Esophagus squamous epithelium (tissue), 5 donors: ENCODE data around the gene PSMD2. TPM values are rescaled to one million over a fixed set of nuclear protein-coding genes. Genes with fewer than 3 reads are reported as not detected.

Experiments used
- DNase-seq: peaks from one replicate; lab custom pipeline; 2025; lab: John Stamatoyannopoulos, UW
- H3K27ac ChIP-seq, 4 donors: fragments of 200-600 bp; sonication (generic); one replicate each; pipeline ENCODE4 v1.5.1; 2016 to 2019; ENCODE audit warnings: mild to moderate bottlenecking in 1 of 4
- H3K27me3 ChIP-seq, 4 donors: fragments of 200-600 bp; sonication (generic); 1 replicate in 3 of 4; 2 replicates in 1 of 4; pipeline versions ENCODE4 v1.5.1 to v1.6.0; 2017 to 2021; ENCODE audit warnings: antibody characterized with exemption in 1 of 4
- H3K36me3 ChIP-seq, 3 donors: fragments of 200-600 bp; sonication (generic); one replicate each; pipeline ENCODE4 v1.5.1; 2016 to 2019
- H3K4me1 ChIP-seq, 3 donors: fragments of 200-600 bp; sonication (generic); one replicate each; pipeline ENCODE4 v1.5.1; 2017 to 2019
- H3K4me3 ChIP-seq, 4 donors: fragments of 200-600 bp; sonication (generic); 1 replicate in 3 of 4; 2 replicates in 1 of 4; pipeline ENCODE4 v1.5.1; 2016 to 2019; ENCODE audit warnings: mild to moderate bottlenecking in 2 of 4, moderate library complexity in 1 of 4
- H3K9me3 ChIP-seq, 3 donors: fragments of 200-600 bp; sonication (generic); one replicate each; pipeline ENCODE4 v1.5.1; 2016 to 2019
- POLR2A ChIP-seq, 4 donors: fragments of 450-650 bp; IDR thresholded peaks; one replicate each; pipeline ENCODE4 v1.6.1; 2017; ENCODE audit warnings: antibody characterized with exemption in 4 of 4, mild to moderate bottlenecking in 4 of 4, moderate library complexity in 3 of 4
- WGBS, 2 donors: methylation state at CpG; one replicate each; pipeline ENCODE4 v1.1.5; 2018; 5-methylcytosine and 5-hydroxymethylcytosine counted together
- intact Hi-C: fragments of 100-400 bp; cut with DNase I; formaldehyde crosslinking; loops from one replicate; pipeline ENCODE4 v1.15.0; 2022
- total RNA-seq, 4 donors: library from RNA; depleted of rRNA; stranded (reverse); fragments of >200 nt; gene quantifications; one replicate each; pipeline ENCODE4 v1.1.0, GENCODE V29; 2016
- TF ChIP-seq, protein P1 (sequence below), 6 experiments: fragments of 450-650 bp in 4 of 6; fragments of 200-600 bp in 2 of 6; sonication (generic) in 2 of 6; IDR thresholded peaks; one replicate each; pipeline ENCODE4 v1.5.1; 2016 to 2019; ENCODE audit warnings: antibody characterized with exemption in 6 of 6, mild to moderate bottlenecking in 4 of 6, moderate library complexity in 4 of 6
- donor health status: DM: yes; HTN: yes; CAD: no.

Gene PSMD2
- total RNA-seq, 4 donors from 2014 or later: 209 to 362 (median 235) TPM

GRCh38 chr3:184291738-184292445 is 7.1 kb upstream of the PSMD2 start:
- Histone ChIP-seq H3K4me1 (no peaks in the 10 kb centered on the region), H3K4me3 (no peak overlapping the region), H3K9me3 (no peaks in the 10 kb centered on the region), H3K27me3 (peaks cover 0 to 24% (median 0%) of the 10 kb centered on the region in 4 donors), H3K36me3 (no peaks in the 10 kb centered on the region), H3K27ac (no peak overlapping the region)
- TF ChIP-seq POLR2A (IDR thresholded peaks at IDR 0.05): no peak
- TF ChIP-seq, protein P1, sequence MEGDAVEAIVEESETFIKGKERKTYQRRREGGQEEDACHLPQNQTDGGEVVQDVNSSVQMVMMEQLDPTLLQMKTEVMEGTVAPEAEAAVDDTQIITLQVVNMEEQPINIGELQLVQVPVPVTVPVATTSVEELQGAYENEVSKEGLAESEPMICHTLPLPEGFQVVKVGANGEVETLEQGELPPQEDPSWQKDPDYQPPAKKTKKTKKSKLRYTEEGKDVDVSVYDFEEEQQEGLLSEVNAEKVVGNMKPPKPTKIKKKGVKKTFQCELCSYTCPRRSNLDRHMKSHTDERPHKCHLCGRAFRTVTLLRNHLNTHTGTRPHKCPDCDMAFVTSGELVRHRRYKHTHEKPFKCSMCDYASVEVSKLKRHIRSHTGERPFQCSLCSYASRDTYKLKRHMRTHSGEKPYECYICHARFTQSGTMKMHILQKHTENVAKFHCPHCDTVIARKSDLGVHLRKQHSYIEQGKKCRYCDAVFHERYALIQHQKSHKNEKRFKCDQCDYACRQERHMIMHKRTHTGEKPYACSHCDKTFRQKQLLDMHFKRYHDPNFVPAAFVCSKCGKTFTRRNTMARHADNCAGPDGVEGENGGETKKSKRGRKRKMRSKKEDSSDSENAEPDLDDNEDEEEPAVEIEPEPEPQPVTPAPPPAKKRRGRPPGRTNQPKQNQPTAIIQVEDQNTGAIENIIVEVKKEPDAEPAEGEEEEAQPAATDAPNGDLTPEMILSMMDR (IDR thresholded peaks at IDR 0.05): no peak
- no peak for DNase-seq
- 90 to 100% methylated on average over 3 to 4 of the region's 21 CpGs for WGBS, 2 donors
- intact Hi-C loops: no loop called here

DNA sequence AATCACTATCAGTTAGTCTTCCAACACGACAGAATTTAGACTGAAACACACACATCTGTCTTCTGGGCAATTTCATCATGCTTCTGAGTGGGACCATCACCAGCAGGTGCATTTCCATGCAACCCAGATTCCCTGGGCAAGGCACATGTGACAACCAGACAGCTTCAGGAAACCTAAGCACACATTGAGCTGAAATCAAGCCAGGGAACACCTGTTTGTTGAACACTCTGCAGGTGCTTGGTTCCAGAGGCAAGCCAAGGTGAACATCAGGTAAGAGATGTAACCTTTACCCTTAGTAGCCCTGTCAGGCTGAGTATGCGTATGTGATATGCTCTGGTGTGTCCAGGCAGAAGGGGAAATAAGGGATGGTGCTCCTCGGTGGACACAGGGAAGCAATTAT is 3.3 kb upstream of the PSMD2 start:
- no peak for DNase-seq
- TF ChIP-seq, protein P1 (IDR thresholded peaks at IDR 0.05): no peak
- TF ChIP-seq POLR2A (IDR thresholded peaks at IDR 0.05): no peak
- 66 to 80% methylated on average over 3 of the region's 3 CpGs for WGBS, 2 donors
- intact Hi-C loops: no loop called here
- H3K27me3 ChIP-seq: peaks cover 0 to 5% (median 0%) of the 10 kb centered on the region in 4 donors
- H3K27ac ChIP-seq: no peak overlapping the region
- H3K4me1 ChIP-seq: peaks cover 9 to 20% (median 12%) of the 10 kb centered on the region in 3 donors
- H3K4me3 ChIP-seq: no peak overlapping the region
- H3K36me3 ChIP-seq: peaks cover 0 to 7% (median 3%) of the 10 kb centered on the region in 3 donors
- H3K9me3 ChIP-seq: no peaks in the 10 kb centered on the region

- Histone ChIP-seq H3K4me1 (peaks cover 9 to 23% (median 13%) of the 10 kb centered on the region in 3 donors), H3K27ac (no peak overlapping the region), H3K9me3 (no peaks in the 10 kb centered on the region), H3K4me3 (no peak overlapping the region), H3K27me3 (no peaks in the 10 kb centered on the region), H3K36me3 (peaks cover 3 to 16% (median 7%) of the 10 kb centered on the region in 3 donors)
- no peak for DNase-seq
- 70 to 80% methylated on average over 7 of the region's 7 CpGs for WGBS, 2 donors
- TF ChIP-seq, protein P1 (IDR thresholded peaks at IDR 0.05): no peak
- no peak for TF ChIP-seq POLR2A (IDR thresholded peaks at IDR 0.05)
- intact Hi-C loops: no loop called here
Measured at GRCh38 chr3:184296616-184297015, 2.4 kb upstream of the PSMD2 start.

DNA sequence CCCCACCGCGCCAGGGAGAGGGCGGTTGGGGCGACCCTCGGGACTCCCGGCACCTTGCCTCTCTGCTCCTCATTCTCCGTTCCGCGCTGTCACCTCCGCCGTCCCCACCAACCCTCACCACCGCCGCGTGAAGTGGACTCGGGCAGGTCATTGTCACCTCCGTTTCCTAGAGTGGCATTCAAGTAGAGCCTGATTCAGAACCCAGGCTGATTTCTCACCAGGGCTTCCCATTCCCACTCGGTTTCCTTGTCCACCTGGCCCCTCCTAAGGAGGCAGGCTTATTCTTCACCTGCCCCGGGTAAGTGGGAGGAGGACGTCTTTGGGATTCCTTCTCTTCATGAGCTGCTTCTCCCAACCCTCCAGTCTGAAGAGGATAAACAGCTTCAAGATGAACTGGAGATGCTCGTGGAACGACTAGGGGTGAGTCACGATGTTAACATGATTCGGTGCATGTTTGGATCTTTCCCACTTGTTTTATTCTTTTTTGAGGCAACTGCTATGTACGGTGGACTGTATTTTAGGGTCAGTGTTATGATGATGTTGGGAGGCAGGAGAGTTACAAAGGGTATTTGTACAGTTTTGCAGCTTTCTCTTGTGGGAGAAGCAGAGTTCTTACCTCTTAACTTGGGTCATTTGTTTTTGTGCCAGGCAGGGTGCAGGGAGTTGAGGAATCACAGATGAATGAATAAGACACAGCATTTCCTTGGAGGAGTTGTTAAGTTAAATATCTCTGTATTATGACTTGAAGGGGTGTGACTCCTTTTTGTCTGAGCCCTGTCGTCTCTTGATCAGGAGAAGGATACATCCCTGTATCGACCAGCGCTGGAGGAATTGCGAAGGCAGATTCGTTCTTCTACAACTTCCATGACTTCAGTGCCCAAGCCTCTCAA is 692 bp downstream of the PSMD2 start:
- Histone ChIP-seq H3K27ac (peak overlapping the region; percentile 86 to 92 (median 88)), H3K4me3 (peak overlapping the region; percentile 79 to 99 (median 91)), H3K27me3 (no peaks in the 10 kb centered on the region), H3K4me1 (peaks cover 9 to 23% (median 13%) of the 10 kb centered on the region in 3 donors), H3K36me3 (peaks cover 24 to 47% (median 37%) of the 10 kb centered on the region in 3 donors), H3K9me3 (no peaks in the 10 kb centered on the region)
- intact Hi-C loops: loop anchor here (10.0 kb wide), 1 partner anchor 55 kb away; no protein-coding TSS in a partner anchor
- no peak for DNase-seq
- 14 to 21% methylated on average over 22 to 29 of the region's 29 CpGs for WGBS, 2 donors
- TF ChIP-seq, protein P1 (IDR thresholded peaks at IDR 0.05): no peak
- TF ChIP-seq POLR2A (IDR thresholded peaks at IDR 0.05): peak in 1 of 4 donors; percentile 7
